Colonic mucosa (tissue), 4 donors: ENCODE results near the gene KANTR. TPM values are rescaled to one million over a fixed set of nuclear protein-coding genes. Genes with fewer than 3 reads are reported as not detected.

Experiments
- DNase-seq: peaks from one replicate; pipeline ENCODE4 v3.0.0-alpha.2; 2020
- H3K27ac ChIP-seq: fragments of 200-600 bp; one replicate; pipeline ENCODE4 v1.8.0; 2021
- H3K27me3 ChIP-seq: fragments of 200-600 bp; one replicate; pipeline ENCODE4 v1.8.0; 2021
- H3K36me3 ChIP-seq: fragments of 200-600 bp; one replicate; pipeline ENCODE4 v1.8.0; 2021
- H3K4me1 ChIP-seq: fragments of 200-600 bp; one replicate; pipeline ENCODE4 v1.8.0; 2021; ENCODE audit warnings: mild to moderate bottlenecking
- H3K4me3 ChIP-seq: fragments of 200-600 bp; one replicate; pipeline ENCODE4 v1.8.0; 2021
- H3K9ac ChIP-seq, 2 donors: one replicate each; pipeline ENCODE4 v1.7.0; 2013; ENCODE audit warnings: control low read depth in 2 of 2, low read depth in 2 of 2, low read length in 2 of 2
- H3K9me3 ChIP-seq: fragments of 200-600 bp; one replicate; pipeline ENCODE4 v1.8.0; 2021
- intact Hi-C: fragments of 100-400 bp; cut with DNase I; formaldehyde crosslinking; loops from one replicate; pipeline ENCODE4 v1.14.1; 2022
- total RNA-seq, 2 donors: library from RNA; stranded (reverse); fragmentation: NEBNext Ultra II Directional in 1 of 2; extraction: Animal tissue kit (Norgen Biotek cat#: 25700) in 1 of 2; gene quantifications; one replicate each; pipeline ENCODE4 v1.2.1, GENCODE V29; 2021
- TF ChIP-seq, protein P1 (sequence below): fragments of 200-600 bp; IDR thresholded peaks from one replicate; pipeline ENCODE4 v1.8.0; 2022; ENCODE audit warnings: antibody characterized with exemption, mild to moderate bottlenecking
- donor health status: healthy.
- donor health status: DM: no; HTN: no; CAD: no.
- donor health status: DM: no; HTN: no; CAD: no.

Gene KANTR, protein sequence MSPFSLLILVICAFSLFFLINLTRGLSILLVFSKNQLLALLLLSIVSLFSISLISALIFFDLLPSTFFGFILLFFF
- 1 to 10 TPM; 6.8 to 8.0 TPM for total RNA-seq

DNA sequence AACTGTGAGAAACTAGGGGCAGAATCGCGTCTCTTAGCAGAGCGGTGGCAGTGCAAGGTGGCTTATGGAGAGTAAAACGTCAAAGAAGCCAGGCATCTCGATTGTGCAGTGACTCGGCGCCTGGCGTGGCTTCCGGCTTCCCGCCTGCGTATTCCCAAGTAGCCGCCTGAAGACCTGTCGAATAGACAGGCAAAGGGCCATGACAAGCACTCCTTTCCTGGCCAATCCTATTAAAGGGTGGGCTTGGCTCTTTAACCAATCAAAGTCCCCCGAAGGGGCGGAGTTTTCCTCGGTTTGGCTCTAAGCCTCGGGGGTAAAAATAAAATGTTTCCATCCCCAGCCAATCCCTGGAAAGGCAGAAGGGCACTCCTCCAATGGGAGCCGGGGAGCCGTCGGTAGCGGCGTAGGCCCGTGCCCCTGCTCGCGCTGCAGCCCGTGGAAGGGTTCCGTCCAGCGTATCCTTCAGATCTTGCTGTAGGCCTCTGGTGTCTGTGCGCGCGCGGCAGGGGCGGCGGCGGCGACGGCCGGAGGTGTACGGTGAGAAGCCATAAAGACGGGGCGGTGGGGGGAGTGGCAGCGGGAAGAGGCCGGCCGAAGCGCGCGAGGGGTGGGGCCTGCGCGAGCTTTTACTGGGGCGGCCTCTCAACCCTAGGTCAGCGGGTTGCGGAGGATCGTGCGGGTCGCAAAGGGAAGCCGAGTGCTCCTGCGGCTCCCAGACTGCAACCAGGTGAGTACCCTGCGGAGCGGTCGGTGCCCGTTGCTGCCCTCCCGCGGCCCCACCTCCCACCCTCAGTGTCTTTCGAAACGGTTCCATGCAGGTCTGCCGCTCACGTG is at the start of gene KANTR:
KANTR (plus strand) TSS at position 395 of the 834 bp plus-strand sequence. CDS start 30,131 bp downstream, outside the sequence.
- TF ChIP-seq, protein P1, sequence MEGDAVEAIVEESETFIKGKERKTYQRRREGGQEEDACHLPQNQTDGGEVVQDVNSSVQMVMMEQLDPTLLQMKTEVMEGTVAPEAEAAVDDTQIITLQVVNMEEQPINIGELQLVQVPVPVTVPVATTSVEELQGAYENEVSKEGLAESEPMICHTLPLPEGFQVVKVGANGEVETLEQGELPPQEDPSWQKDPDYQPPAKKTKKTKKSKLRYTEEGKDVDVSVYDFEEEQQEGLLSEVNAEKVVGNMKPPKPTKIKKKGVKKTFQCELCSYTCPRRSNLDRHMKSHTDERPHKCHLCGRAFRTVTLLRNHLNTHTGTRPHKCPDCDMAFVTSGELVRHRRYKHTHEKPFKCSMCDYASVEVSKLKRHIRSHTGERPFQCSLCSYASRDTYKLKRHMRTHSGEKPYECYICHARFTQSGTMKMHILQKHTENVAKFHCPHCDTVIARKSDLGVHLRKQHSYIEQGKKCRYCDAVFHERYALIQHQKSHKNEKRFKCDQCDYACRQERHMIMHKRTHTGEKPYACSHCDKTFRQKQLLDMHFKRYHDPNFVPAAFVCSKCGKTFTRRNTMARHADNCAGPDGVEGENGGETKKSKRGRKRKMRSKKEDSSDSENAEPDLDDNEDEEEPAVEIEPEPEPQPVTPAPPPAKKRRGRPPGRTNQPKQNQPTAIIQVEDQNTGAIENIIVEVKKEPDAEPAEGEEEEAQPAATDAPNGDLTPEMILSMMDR, result no peak
- intact Hi-C loops, result no loop called here
- no peaks in the 10 kb centered on the region for H3K9me3 ChIP-seq

DNA sequence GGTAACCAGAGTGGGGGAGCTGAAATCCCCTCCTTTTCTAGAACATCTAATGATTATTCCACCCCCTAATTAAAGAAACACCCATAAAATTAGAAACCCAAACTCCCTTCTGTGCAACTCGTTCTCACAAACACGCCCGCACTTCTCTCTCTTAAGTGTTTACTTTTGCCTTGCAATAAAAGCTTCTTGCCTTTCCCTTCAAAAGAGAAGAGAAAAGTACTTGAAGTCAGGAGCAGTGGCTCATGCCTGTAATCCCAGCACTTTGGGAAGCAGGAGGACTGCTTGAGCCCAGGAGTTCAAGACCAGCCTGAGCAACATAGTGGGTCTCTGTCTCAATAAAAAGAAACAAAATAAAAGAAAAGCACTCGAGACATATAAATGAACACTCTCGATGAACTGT is 48.9 kb upstream of the KANTR start:
- Histone ChIP-seq H3K9me3 (no peaks in the 10 kb centered on the region), H3K27me3 (no peaks in the 10 kb centered on the region), H3K4me3 (no peak overlapping the region), H3K36me3 (no peaks in the 10 kb centered on the region), H3K9ac (no peak overlapping the region), H3K27ac (no peak overlapping the region), H3K4me1 (no peaks in the 10 kb centered on the region)
- TF ChIP-seq, protein P1, result no peak
- intact Hi-C loops, result no loop called here
- no peak for DNase-seq

More for the DNA sequence above, at the start of gene KANTR:
- Histone ChIP-seq H3K4me1 (no peaks in the 10 kb centered on the region), H3K27ac (peak within 1 kb of the TSS; percentile 82), H3K9ac (peak within 1 kb of the TSS; percentile 57 to 74), H3K27me3 (no peaks in the 10 kb centered on the region), H3K4me3 (peak within 1 kb of the TSS; percentile 44), H3K36me3 (no peaks in the 10 kb centered on the region)
- DNase-seq, result peak; percentile 91

DNA sequence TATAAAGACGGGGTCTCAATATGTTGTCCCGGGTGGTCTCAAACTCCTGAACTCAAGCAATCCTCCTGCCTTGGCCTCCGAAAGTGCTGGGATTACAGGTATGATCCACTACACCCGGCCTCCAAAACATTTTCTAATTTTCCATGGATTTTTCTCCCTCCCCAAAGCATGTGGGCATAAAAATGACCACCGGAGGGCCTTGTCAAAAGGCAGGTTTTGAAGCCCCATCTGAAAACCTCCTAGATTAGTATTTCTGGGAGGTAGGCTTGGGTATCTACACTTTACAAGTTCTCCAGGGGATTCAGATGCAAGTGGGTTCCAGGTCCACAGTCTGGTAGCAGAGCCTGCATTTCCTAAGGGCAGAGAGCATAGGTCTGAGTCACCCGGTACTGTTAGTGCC is 46.7 kb upstream of the KANTR start:
- no peaks in the 10 kb centered on the region for H3K36me3 ChIP-seq
- no peak overlapping the region for H3K27ac ChIP-seq
- no peak overlapping the region for H3K4me3 ChIP-seq
- H3K4me1 ChIP-seq, result no peaks in the 10 kb centered on the region
- H3K27me3 ChIP-seq, result no peaks in the 10 kb centered on the region
- TF ChIP-seq, protein P1, result no peak
- DNase-seq, result no peak
- no peak overlapping the region for H3K9ac ChIP-seq
- no peaks in the 10 kb centered on the region for H3K9me3 ChIP-seq
- intact Hi-C loops, result no loop called here

DNA sequence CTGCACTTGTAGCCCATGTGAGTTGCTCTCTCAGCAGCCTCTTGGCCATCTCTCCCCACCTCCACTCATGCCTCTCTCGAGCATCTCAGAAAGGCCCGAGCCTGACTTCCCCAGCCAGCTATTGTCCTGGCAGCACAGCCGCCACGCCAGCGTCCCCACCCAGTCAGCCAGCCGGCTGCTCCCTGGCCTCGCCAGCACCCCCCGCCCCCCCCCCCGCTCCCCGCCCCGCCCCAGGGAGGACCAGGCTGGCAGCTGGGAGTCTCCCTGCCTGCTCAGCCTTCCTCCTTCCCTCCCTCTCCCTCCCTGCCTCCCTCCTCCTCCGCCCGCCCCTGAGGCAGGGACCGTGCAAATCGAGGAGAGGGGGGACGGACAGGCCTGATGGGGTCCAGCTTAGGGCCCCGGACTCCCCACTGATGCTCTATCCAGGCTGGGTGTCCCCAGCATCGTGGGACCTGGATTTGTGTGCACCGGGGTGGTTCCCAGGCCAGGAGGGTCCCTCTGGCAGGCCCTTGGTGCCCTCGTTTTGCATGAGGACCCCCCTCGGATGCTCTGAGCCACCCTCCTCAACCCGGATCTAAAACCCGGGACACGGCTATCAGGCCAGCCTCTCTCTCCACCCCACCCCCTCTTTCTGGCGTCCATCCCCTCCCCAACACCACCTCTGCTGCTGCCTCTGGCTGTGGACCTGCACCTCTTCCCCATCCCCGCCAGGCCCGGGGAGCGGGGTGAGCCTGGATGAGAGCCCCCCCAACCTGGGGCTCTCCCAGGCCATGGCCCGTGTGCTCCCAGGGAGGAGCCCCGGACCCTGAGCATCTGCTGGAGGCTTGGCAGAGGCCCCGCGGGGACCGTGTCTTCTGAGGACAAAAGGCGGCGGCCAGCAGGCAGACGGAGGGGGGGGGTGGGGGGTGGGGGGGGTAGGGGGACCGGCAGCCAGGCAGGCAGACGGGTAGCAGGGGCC is 45.5 kb upstream of the KANTR start, which contains the start of gene GPR173:
GPR173 (plus strand) TSS at position 621 of the 958 bp plus-strand sequence. CDS start 27,833 bp downstream, outside the sequence.
- TF ChIP-seq, protein P1, result no peak
- no peaks in the 10 kb centered on the region for H3K36me3 ChIP-seq
- H3K4me3 ChIP-seq, result peak within 1 kb of the TSS; percentile 19
- H3K27ac ChIP-seq, result no peak within 1 kb of the TSS
- peak; percentile 29 for DNase-seq
- intact Hi-C loops, result no loop called here
- no peaks in the 10 kb centered on the region for H3K4me1 ChIP-seq
- no peaks in the 10 kb centered on the region for H3K9me3 ChIP-seq
- no peak within 1 kb of the TSS for H3K9ac ChIP-seq
- no peaks in the 10 kb centered on the region for H3K27me3 ChIP-seq

DNA sequence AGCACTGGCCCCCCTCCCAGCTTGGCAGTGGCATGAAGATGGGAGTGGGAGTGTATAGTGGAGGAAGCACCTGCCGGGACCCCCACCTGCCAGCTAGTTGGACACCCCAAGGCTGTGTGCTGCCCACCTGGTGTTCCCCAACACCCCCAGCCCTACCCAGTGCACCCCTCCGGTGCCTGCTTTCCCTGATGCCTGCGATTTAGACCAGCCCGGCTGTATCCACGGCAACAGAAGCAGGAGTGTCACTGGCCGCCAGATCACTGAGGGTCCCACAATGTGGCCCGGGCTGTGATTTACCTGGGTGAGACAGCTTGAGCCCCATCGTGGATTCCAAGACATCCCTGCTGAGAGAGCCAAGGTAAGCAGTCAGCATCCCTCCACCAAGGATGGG is 44.8 kb upstream of the KANTR start:
- intact Hi-C loops, result no loop called here
- no peaks in the 10 kb centered on the region for H3K9me3 ChIP-seq
- H3K27me3 ChIP-seq, result no peaks in the 10 kb centered on the region
- DNase-seq, result no peak
- no peaks in the 10 kb centered on the region for H3K36me3 ChIP-seq
- H3K4me1 ChIP-seq, result no peaks in the 10 kb centered on the region
- H3K4me3 ChIP-seq, result no peak overlapping the region
- TF ChIP-seq, protein P1, result no peak
- H3K27ac ChIP-seq, result no peak overlapping the region
- no peak overlapping the region for H3K9ac ChIP-seq
